C4-2B (cell line): Measurements from ENCODE around the gene PBLD.

ENCODE experiments used
- CTCF ChIP-seq: fragments of 450-650 bp; conservative IDR thresholded peaks from 2 replicates; pipeline ENCODE4 v1.5.1; 2017; ENCODE audit warnings: mild to moderate bottlenecking
- ZFX ChIP-seq: fragments of 450-650 bp; IDR thresholded peaks from 2 replicates; pipeline ENCODE4 v1.6.1; 2017

GRCh38 chr10:68253346-68253745 is 79.4 kb downstream of the PBLD start:
- TF ChIP-seq CTCF (no peak), ZFX (no peak)
